ENCODE data around the gene SLC7A6.

SLC7A6 gene

GRCh38 chr16:68298312-68298711, 34.0 kb downstream of the SLC7A6 start:
- H3K4me3 ChIP-seq (ENCODE audit: low read depth, low read length), result no peak overlapping the region
- no peak for TF ChIP-seq CTCF (IDR thresholded peaks at IDR 0.05; ENCODE audit: low read depth, low read length)

GRCh38 chr16:68298907-68299561, 34.7 kb downstream of the SLC7A6 start:
- TF ChIP-seq CTCF (IDR thresholded peaks at IDR 0.05; ENCODE audit: low read depth, low read length), result no peak
- H3K4me3 ChIP-seq (ENCODE audit: low read depth, low read length), result no peak overlapping the region

- H3K4me3 ChIP-seq (ENCODE audit: low read depth, low read length), result no peak overlapping the region
- no peak for TF ChIP-seq CTCF (IDR thresholded peaks at IDR 0.05; ENCODE audit: low read depth, low read length)
Measured at GRCh38 chr16:68299571-68300453, 35.5 kb downstream of the SLC7A6 start.

GRCh38 chr16:68300734-68301459, 36.6 kb downstream of the SLC7A6 start:
- TF ChIP-seq CTCF (IDR thresholded peaks at IDR 0.05; ENCODE audit: low read depth, low read length), result no peak
- no peak overlapping the region for H3K4me3 ChIP-seq (ENCODE audit: low read depth, low read length)

- no peak for TF ChIP-seq CTCF (IDR thresholded peaks at IDR 0.05; ENCODE audit: low read depth, low read length)
- H3K4me3 ChIP-seq (ENCODE audit: low read depth, low read length), result no peak overlapping the region
Measured at GRCh38 chr16:68306633-68307032, 42.3 kb downstream of the SLC7A6 start.

GRCh38 chr16:68309799-68310198, 45.5 kb downstream of the SLC7A6 start:
- no peak for TF ChIP-seq CTCF (IDR thresholded peaks at IDR 0.05; ENCODE audit: low read depth, low read length)
- peak overlapping the region; percentile 94 for H3K4me3 ChIP-seq (ENCODE audit: low read depth, low read length)
